IMR-90 (cell line): ENCODE measurements around the gene PTGER2. TPM values are rescaled to one million over a fixed set of nuclear protein-coding genes. Genes with fewer than 3 reads are reported as not detected.

Experiments
- ATAC-seq: fragments of 200-7000 bp; cut with Tn5 transposase; 2 replicates; pipeline ENCODE4 v1.9.1; 2020; ENCODE audit warnings: low read depth, mild to moderate bottlenecking, moderate library complexity
- BruUV-seq: library from RNA; stranded (reverse); fragments of 400-500 nt; replicated peaks from 2 replicates; lab custom pipeline; 2021; lab: Mats Ljungman, UMichigan
- CTCF ChIA-PET: fragments of 300-600 bp; formaldehyde crosslinking; extraction: SDS; loops from one replicate; lab custom pipeline; 2021; ENCODE audit warnings: antibody characterized with exemption; lab: Yijun Ruan, JAX
- POLR2A ChIA-PET: fragments of 300-600 bp; sonication (Branson Sonifier 250); formaldehyde crosslinking; loops from one replicate; lab custom pipeline; 2022; ENCODE audit warnings: antibody characterized with exemption; ENCODE audit not compliant: unreplicated experiment; lab: Charles Lee
- DNase-seq: peaks from one replicate; pipeline ENCODE4 v3.0.0; 2013
- H2AFZ ChIP-seq: replicated peaks from 2 replicates; pipeline ENCODE3; 2013; ENCODE audit warnings: low read length, mild to moderate bottlenecking; ENCODE audit not compliant: poor library complexity
- H2AK5ac ChIP-seq: 2 replicates; pipeline ENCODE4 v1.6.1; 2013; ENCODE audit warnings: low read depth, low read length, inconsistent platforms
- H2AK9ac ChIP-seq: replicated peaks from 2 replicates; pipeline ENCODE3; 2013; ENCODE audit warnings: mild to moderate bottlenecking, low read depth, low read length, moderate library complexity; ENCODE audit not compliant: poor library complexity
- H2BK120ac ChIP-seq: 2 replicates; pipeline ENCODE4 v1.6.1; 2013; ENCODE audit warnings: low read depth, low read length, inconsistent platforms
- H2BK15ac ChIP-seq: 3 replicates; pipeline ENCODE4 v1.6.1; 2013; ENCODE audit warnings: low read depth, low read length, inconsistent platforms
- H2BK20ac ChIP-seq: 2 replicates; pipeline ENCODE4 v1.6.1; 2013; ENCODE audit warnings: low read depth, mild to moderate bottlenecking, inconsistent platforms, low read length, moderate library complexity
- H2BK5ac ChIP-seq: 2 replicates; pipeline ENCODE4 v1.6.1; 2013; ENCODE audit warnings: mild to moderate bottlenecking, low read depth, low read length, inconsistent platforms; ENCODE audit not compliant: poor library complexity, severe bottlenecking
- H3K14ac ChIP-seq: replicated peaks from 2 replicates; pipeline ENCODE4 v1.6.1; 2013; ENCODE audit warnings: low read depth, low read length, inconsistent platforms
- H3K18ac ChIP-seq: 2 replicates; pipeline ENCODE4 v1.6.1; 2013; ENCODE audit warnings: low read depth, low read length, control low read depth
- H3K23ac ChIP-seq: 2 replicates; pipeline ENCODE4 v1.6.1; 2013; ENCODE audit warnings: low read depth, low read length, inconsistent platforms
- H3K27ac ChIP-seq: 2 replicates; pipeline ENCODE4 v1.5.1; 2013; ENCODE audit warnings: mild to moderate bottlenecking, control low read depth, low read length; ENCODE audit not compliant: insufficient read depth
- H3K27me3 ChIP-seq: 2 replicates; pipeline ENCODE4 v1.6.1; 2013; ENCODE audit warnings: low read length; ENCODE audit not compliant: control insufficient read depth, insufficient read depth
- H3K36me3 ChIP-seq: 2 replicates; pipeline ENCODE4 v1.6.1; 2013; ENCODE audit warnings: low read length, mixed read lengths; ENCODE audit not compliant: control insufficient read depth, insufficient read depth
- H3K4ac ChIP-seq: 2 replicates; pipeline ENCODE4 v1.6.1; 2013; ENCODE audit warnings: low read depth, low read length, inconsistent platforms
- H3K4me1 ChIP-seq: 2 replicates; pipeline ENCODE4 v1.6.1; 2013; ENCODE audit warnings: low read length, mixed read lengths; ENCODE audit not compliant: control insufficient read depth, insufficient read depth
- H3K4me2 ChIP-seq: 2 replicates; pipeline ENCODE4 v1.6.1; 2013; ENCODE audit warnings: low read depth, mild to moderate bottlenecking, control low read depth, low read length, moderate library complexity
- H3K4me3 ChIP-seq: 2 replicates; pipeline ENCODE4 v1.5.1; 2013; ENCODE audit warnings: low read depth, mild to moderate bottlenecking, control low read depth, low read length, moderate library complexity; ENCODE audit not compliant: insufficient read depth
- H3K56ac ChIP-seq: 2 replicates; pipeline ENCODE4 v1.6.1; 2013; ENCODE audit warnings: low read length, inconsistent platforms; ENCODE audit not compliant: insufficient read depth; ENCODE audit errors: extremely low read depth
- H3K79me1 ChIP-seq, 2 experiments: 2 replicates each; pipeline ENCODE4 v1.6.1; 2013; ENCODE audit warnings: low read length in 2 of 2, inconsistent platforms in 1 of 2, low read depth in 1 of 2
- H3K9ac ChIP-seq: 2 replicates; pipeline ENCODE4 v1.6.1; 2013; ENCODE audit warnings: low read depth, low read length, control low read depth
- H3K9me1 ChIP-seq: 2 replicates; pipeline ENCODE4 v1.6.1; 2013; ENCODE audit warnings: low read length, inconsistent platforms; ENCODE audit not compliant: insufficient read depth
- H3K9me3 ChIP-seq: 2 replicates; pipeline ENCODE4 v1.6.1; 2013; ENCODE audit warnings: low read length; ENCODE audit not compliant: control insufficient read depth, insufficient read depth
- H4K20me1 ChIP-seq: 2 replicates; pipeline ENCODE4 v1.6.1; 2013; ENCODE audit warnings: low read length, inconsistent platforms; ENCODE audit not compliant: insufficient read depth
- H4K5ac ChIP-seq: 2 replicates; pipeline ENCODE4 v1.6.1; 2013; ENCODE audit warnings: mild to moderate bottlenecking, low read depth, low read length, control low read depth
- H4K8ac ChIP-seq, 2 experiments: 2 replicates each; pipeline ENCODE4 v1.6.1; 2013; ENCODE audit warnings: low read depth in 2 of 2, low read length in 2 of 2, control low read depth in 1 of 2, inconsistent platforms in 1 of 2
- H4K91ac ChIP-seq: 2 replicates; pipeline ENCODE4 v1.6.1; 2013; ENCODE audit warnings: low read depth, low read length, inconsistent platforms; ENCODE audit not compliant: insufficient read depth
- BHLHE40 ChIP-seq: fragments of 150-350 bp; IDR thresholded peaks from 2 replicates; pipeline ENCODE4 v1.6.1; 2016; ENCODE audit warnings: mild to moderate bottlenecking, low read depth, low read length
- CEBPB ChIP-seq: IDR thresholded peaks from 2 replicates; pipeline ENCODE4 v1.6.1; 2012; ENCODE audit warnings: low read depth, low read length, improper control_type of control experiment
- FOS ChIP-seq: fragments of 150-350 bp; IDR thresholded peaks from 2 replicates; pipeline ENCODE4 v1.6.1; 2016; ENCODE audit warnings: low read depth, low read length
- MAFK ChIP-seq: IDR thresholded peaks from 2 replicates; pipeline ENCODE4 v1.6.1; 2012; ENCODE audit warnings: low read depth, low read length, improper control_type of control experiment
- MAZ ChIP-seq: IDR thresholded peaks from 2 replicates; pipeline ENCODE4 v1.6.1; 2012; ENCODE audit warnings: low read depth, mild to moderate bottlenecking, low read length, improper control_type of control experiment, moderate library complexity, borderline replicate concordance
- MXI1 ChIP-seq: IDR thresholded peaks from 2 replicates; pipeline ENCODE4 v1.6.1; 2012; ENCODE audit warnings: low read depth, mild to moderate bottlenecking, low read length, moderate library complexity, borderline replicate concordance
- RAD21 ChIP-seq: IDR thresholded peaks from 2 replicates; pipeline ENCODE4 v1.6.1; 2012; ENCODE audit warnings: low read length, improper control_type of control experiment
- RFX5 ChIP-seq: IDR thresholded peaks from 2 replicates; pipeline ENCODE4 v1.8.0; 2012; ENCODE audit warnings: low read depth, mild to moderate bottlenecking, low read length, moderate library complexity
- SMC3 ChIP-seq: fragments of 150-350 bp; IDR thresholded peaks from 2 replicates; pipeline ENCODE4 v1.6.1; 2016; ENCODE audit warnings: low read depth, mild to moderate bottlenecking, antibody characterized with exemption, low read length, moderate library complexity
- WGBS, 2 experiments: methylation state at CpG; one replicate each; pipeline versions ENCODE4 v1.1.5 to v1.1.7; 2013; ENCODE audit warnings: missing lambda C conversion rate in 2 of 2; ENCODE audit not compliant: insufficient read length in 1 of 2; ENCODE audit errors: extremely low coverage in 2 of 2; 5-methylcytosine and 5-hydroxymethylcytosine counted together
- dilution Hi-C: fragments of 300-500 bp; cut with HindIII; formaldehyde crosslinking; loops from one replicate; pipeline ENCODE4 v1.14.3; 2018; ENCODE audit warnings: low sequenced_read_pairs; ENCODE audit not compliant: unreplicated experiment
- in situ Hi-C: fragments of 300-500 bp; cut with MboI; formaldehyde crosslinking; loops from 3 replicates; pipeline ENCODE4 v1.14.3; 2019; ENCODE audit warnings: low sequenced_read_pairs, inconsistent platforms, mixed read lengths
- intact Hi-C: fragments of 100-400 bp; cut with micrococcal nuclease; formaldehyde crosslinking; loops from 2 replicates; pipeline ENCODE4 v1.10.0; 2022
- polyA plus RNA-seq, 3 experiments: library from polyadenylated mRNA; depleted of rRNA; stranded (reverse); fragments of >200 nt; gene quantifications; 2 replicates each; pipeline ENCODE4 v1.2.3, GENCODE V29; 2012; ENCODE audit warnings: low replicate concordance in 1 of 3
- total RNA-seq: library from RNA; depleted of rRNA; stranded (reverse); fragments of >200 nt; gene quantifications from 2 replicates; pipeline ENCODE4 v1.2.3, GENCODE V29; 2012
- TF ChIP-seq, protein P1 (sequence below): conservative IDR thresholded peaks from 2 replicates; pipeline ENCODE4 v1.5.1; 2012; ENCODE audit warnings: mild to moderate bottlenecking, low read depth, low read length, improper control_type of control experiment
- TF ChIP-seq, protein P2 (sequence below): fragments of 150-350 bp; IDR thresholded peaks from 2 replicates; pipeline ENCODE4 v1.6.1; 2016; ENCODE audit warnings: low read depth, mild to moderate bottlenecking, low read length, moderate library complexity, borderline replicate concordance
- TF ChIP-seq, protein P3 (sequence below): fragments of 150-350 bp; IDR thresholded peaks from 2 replicates; pipeline ENCODE4 v1.6.1; 2017; ENCODE audit warnings: mild to moderate bottlenecking, antibody characterized with exemption, low read length, low read depth

The PTGER2 gene
- total and polyA plus RNA-seq, 2 of the 4 experiments (the other 2 are of a cell fraction): 24.7 to 58.5 TPM

DNA sequence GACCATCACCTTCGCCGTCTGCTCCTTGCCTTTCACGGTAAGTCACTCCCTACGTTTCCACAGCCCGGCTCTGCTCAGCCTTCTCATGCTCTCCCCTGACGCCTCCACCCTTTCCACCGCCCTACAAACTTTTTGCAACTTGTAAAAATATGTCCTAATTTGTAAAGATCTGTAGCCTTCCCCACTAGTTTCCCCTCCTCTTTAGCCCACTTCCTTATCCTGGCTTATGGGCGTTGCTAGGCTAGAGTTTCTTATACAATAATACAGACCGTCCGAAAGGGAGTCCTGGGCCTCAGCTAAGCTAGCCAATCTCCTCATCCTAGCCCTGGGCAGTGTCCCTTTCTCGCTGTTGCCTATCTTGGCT lies 1.2 kb downstream of the PTGER2 start:
- peaks cover 10% of the 10 kb centered on the region for H3K4me1 ChIP-seq
- H3K23ac ChIP-seq: peak overlapping the region; percentile 100
- peak overlapping the region; percentile 88 for H2AFZ ChIP-seq
- peaks cover 6% of the 10 kb centered on the region for H4K20me1 ChIP-seq
- WGBS, 2 experiments: no CpG with 5 or more reads among the region's 11 CpGs
- peaks cover 7% of the 10 kb centered on the region; the same call in 1 of the 2 replicates for H3K36me3 ChIP-seq
- peak overlapping the region; percentile 98 for H3K4ac ChIP-seq
- ATAC-seq: peak; percentile 13; the same call in 1 of the 2 replicates
- in situ Hi-C loops (loop anchor here (25.0 kb wide), 1 partner anchor 372 kb away; the partner anchor contains the start of gene ERO1A), dilution Hi-C loops (no loop called here), intact Hi-C loops (loop anchor here (5.0 kb wide), 3 partner anchors 87 to 237 kb away; partner anchors contain the start of genes GPR137C and TXNDC16)
- CTCF ChIA-PET: no interaction called here
- H2BK15ac ChIP-seq: peak overlapping the region; percentile 34
- peak overlapping the region; percentile 90 for H3K4me3 ChIP-seq
- H3K56ac ChIP-seq: peak overlapping the region; percentile 84
- no peak for TF ChIP-seq MAFK
- no peak for TF ChIP-seq MAZ
- TF ChIP-seq, protein P1, sequence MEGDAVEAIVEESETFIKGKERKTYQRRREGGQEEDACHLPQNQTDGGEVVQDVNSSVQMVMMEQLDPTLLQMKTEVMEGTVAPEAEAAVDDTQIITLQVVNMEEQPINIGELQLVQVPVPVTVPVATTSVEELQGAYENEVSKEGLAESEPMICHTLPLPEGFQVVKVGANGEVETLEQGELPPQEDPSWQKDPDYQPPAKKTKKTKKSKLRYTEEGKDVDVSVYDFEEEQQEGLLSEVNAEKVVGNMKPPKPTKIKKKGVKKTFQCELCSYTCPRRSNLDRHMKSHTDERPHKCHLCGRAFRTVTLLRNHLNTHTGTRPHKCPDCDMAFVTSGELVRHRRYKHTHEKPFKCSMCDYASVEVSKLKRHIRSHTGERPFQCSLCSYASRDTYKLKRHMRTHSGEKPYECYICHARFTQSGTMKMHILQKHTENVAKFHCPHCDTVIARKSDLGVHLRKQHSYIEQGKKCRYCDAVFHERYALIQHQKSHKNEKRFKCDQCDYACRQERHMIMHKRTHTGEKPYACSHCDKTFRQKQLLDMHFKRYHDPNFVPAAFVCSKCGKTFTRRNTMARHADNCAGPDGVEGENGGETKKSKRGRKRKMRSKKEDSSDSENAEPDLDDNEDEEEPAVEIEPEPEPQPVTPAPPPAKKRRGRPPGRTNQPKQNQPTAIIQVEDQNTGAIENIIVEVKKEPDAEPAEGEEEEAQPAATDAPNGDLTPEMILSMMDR: no peak
- no peak for TF ChIP-seq SMC3
- TF ChIP-seq RFX5: no peak
- no peak for TF ChIP-seq CEBPB
- TF ChIP-seq RAD21: no peak
- no peak for TF ChIP-seq FOS
- TF ChIP-seq, protein P2, sequence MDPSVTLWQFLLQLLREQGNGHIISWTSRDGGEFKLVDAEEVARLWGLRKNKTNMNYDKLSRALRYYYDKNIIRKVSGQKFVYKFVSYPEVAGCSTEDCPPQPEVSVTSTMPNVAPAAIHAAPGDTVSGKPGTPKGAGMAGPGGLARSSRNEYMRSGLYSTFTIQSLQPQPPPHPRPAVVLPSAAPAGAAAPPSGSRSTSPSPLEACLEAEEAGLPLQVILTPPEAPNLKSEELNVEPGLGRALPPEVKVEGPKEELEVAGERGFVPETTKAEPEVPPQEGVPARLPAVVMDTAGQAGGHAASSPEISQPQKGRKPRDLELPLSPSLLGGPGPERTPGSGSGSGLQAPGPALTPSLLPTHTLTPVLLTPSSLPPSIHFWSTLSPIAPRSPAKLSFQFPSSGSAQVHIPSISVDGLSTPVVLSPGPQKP: no peak
- no peak for TF ChIP-seq MXI1
- TF ChIP-seq BHLHE40: no peak
- TF ChIP-seq, protein P3, sequence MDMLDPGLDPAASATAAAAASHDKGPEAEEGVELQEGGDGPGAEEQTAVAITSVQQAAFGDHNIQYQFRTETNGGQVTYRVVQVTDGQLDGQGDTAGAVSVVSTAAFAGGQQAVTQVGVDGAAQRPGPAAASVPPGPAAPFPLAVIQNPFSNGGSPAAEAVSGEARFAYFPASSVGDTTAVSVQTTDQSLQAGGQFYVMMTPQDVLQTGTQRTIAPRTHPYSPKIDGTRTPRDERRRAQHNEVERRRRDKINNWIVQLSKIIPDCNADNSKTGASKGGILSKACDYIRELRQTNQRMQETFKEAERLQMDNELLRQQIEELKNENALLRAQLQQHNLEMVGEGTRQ: no peak
- no peaks in the 10 kb centered on the region for H3K27me3 ChIP-seq
- no peaks in the 10 kb centered on the region for H3K9me3 ChIP-seq
- H2BK120ac ChIP-seq: peak overlapping the region; percentile 87
- peaks cover 11% of the 10 kb centered on the region for H3K9me1 ChIP-seq
- no TSS peak for BruUV-seq
- H4K91ac ChIP-seq: peak overlapping the region; percentile 43
- H4K5ac ChIP-seq: peak overlapping the region; percentile 79
- POLR2A ChIA-PET: no interaction called here
- H3K27ac ChIP-seq: peak overlapping the region; percentile 98
- H4K8ac ChIP-seq: peak overlapping the region; percentile 21 to 80; a peak in 3 of 4 replicates
- DNase-seq: peak; percentile 39
- H2AK5ac ChIP-seq: peak overlapping the region; percentile 97
- peak overlapping the region; percentile 91 for H3K14ac ChIP-seq
- peak overlapping the region; percentile 84 for H2AK9ac ChIP-seq
- H3K4me2 ChIP-seq: peak overlapping the region; percentile 98
- H2BK5ac ChIP-seq: peak overlapping the region; percentile 87
- peaks cover 17 to 81% of the 10 kb centered on the region in 2 experiments; a peak in 3 of 4 replicates for H3K79me1 ChIP-seq
- peak overlapping the region; percentile 51 for H2BK20ac ChIP-seq
- peak overlapping the region; percentile 100 for H3K9ac ChIP-seq
- peak overlapping the region; percentile 87 for H3K18ac ChIP-seq
